ENCODE results near the gene KCNMA1. TPM values are rescaled to one million over a fixed set of nuclear protein-coding genes. Genes with fewer than 3 reads are reported as not detected.

Gene KCNMA1
- total RNA-seq, 1 experiment from 2014 or later: 0.49 TPM

- RAD21 ChIA-PET (ENCODE audit: low non-redundant PET in 1 of 2, low total read pairs in 2 of 2, uncharacterized antibody in 2 of 2, unreplicated experiment in 2 of 2): interaction anchor here (1.0 to 1.1 kb wide), 3 partner anchors 14 to 253 kb away, joined by 3 to 4 read pairs (median 3); no protein-coding TSS in a partner anchor
- DNase-seq (ENCODE audit: low read depth, low spot score) (peak; percentile 74), ATAC-seq (peak; percentile 88)
- H3K79me2 ChIP-seq (ENCODE audit: insufficient read depth, low read length): no peaks in the 10 kb centered on the region
- peak overlapping the region; percentile 46 for H3K4me2 ChIP-seq (ENCODE audit: low read length)
- peaks cover 12% of the 10 kb centered on the region; the same call in 1 of the 2 replicates for H3K27me3 ChIP-seq (ENCODE audit: insufficient read depth, low read length)
- no peaks in the 10 kb centered on the region for H4K20me1 ChIP-seq (ENCODE audit: insufficient read depth)
- H3K9ac ChIP-seq (ENCODE audit: low read length): no peak overlapping the region
- H3K27ac ChIP-seq (ENCODE audit: low read depth, low read length): no peak overlapping the region
- peaks cover 6 to 23% of the 10 kb centered on the region in 2 experiments for H3K4me1 ChIP-seq (ENCODE audit: control insufficient read depth in 1 of 2, insufficient read depth in 2 of 2, low read length in 2 of 2)
- peak overlapping the region; percentile 88 for H2AFZ ChIP-seq (ENCODE audit: low read depth, low read length, poor library complexity, severe bottlenecking)
- no peak overlapping the region for H3K4me3 ChIP-seq (replicated peaks in 1 of 2; ENCODE audit: low read depth in 1 of 2, low read length in 2 of 2)
- TF ChIP-seq RAD21 (IDR thresholded peaks at IDR 0.05; ENCODE audit: low read depth): peak; percentile 89
- TF ChIP-seq YY1 (IDR thresholded peaks at IDR 0.05; ENCODE audit: extremely low read depth, insufficient replicate concordance, low read depth, low read length): peak; percentile 28
- TF ChIP-seq EZH2phosphoT487 (IDR thresholded peaks at IDR 0.05; ENCODE audit: borderline replicate concordance): no peak
- TF ChIP-seq CTCF (IDR thresholded peaks at IDR 0.05 in 2 of 3, conservative IDR thresholded peaks at IDR 0.05 in 1 of 3; ENCODE audit: borderline replicate concordance in 1 of 3, insufficient read depth in 1 of 3, low read depth in 2 of 3, low read length in 2 of 3): peak; percentile 70 to 84 (median 82); a peak in 5 of 6 replicates
- CTCF ChIA-PET: interaction anchor here (1.1 to 2.6 kb wide), 8 partner anchors 9 to 320 kb away, joined by 3 to 12 read pairs (median 6); no protein-coding TSS in a partner anchor
- POLR2A ChIA-PET: interaction anchor here (0.9 to 1.3 kb wide), 2 partner anchors 34 to 242 kb away, joined by 3 read pairs; no protein-coding TSS in a partner anchor
- H3K36me3 ChIP-seq (ENCODE audit: control insufficient read depth in 1 of 2, insufficient read depth in 2 of 2, low read length in 2 of 2): no peaks in the 10 kb centered on the region
- H3K9me2 ChIP-seq (ENCODE audit: insufficient read depth): no peaks in the 10 kb centered on the region
- BruUV-seq (replicated peaks): no TSS peak
- intact Hi-C loops (cut with micrococcal nuclease): loop anchor here (1.0 to 5.0 kb wide), 3 partner anchors 214 to 250 kb away; no protein-coding TSS in a partner anchor
- no peaks in the 10 kb centered on the region for H3K9me3 ChIP-seq (ENCODE audit: control insufficient read depth in 1 of 2, insufficient read depth in 1 of 2, low read depth in 1 of 2, low read length in 2 of 2)
These were observed 245.9 kb downstream of the KCNMA1 start for GRCh38 chr10:77391605-77392235.

All from HCT116 (cell line).